GM12872 (cell line): ENCODE results near the gene SCYGR5.
"Not testable (repeated sequence)": the region's sequence is repeated elsewhere in the genome, so short reads cannot be mapped to it uniquely, and the experiment has no call there.

Experiments used
- CTCF ChIP-seq: IDR thresholded peaks from 3 replicates; pipeline ENCODE4 v1.5.1; 2011; ENCODE audit warnings: low read depth, mild to moderate bottlenecking, low read length, moderate library complexity; ENCODE audit not compliant: insufficient read depth

Gene SCYGR5

GRCh38 chr2:227666631-227667170 is at the start of gene SCYGR5:
SCYGR5 (plus strand) TSS chr2:227666804; CDS start chr2:227666804, 0 bp downstream.
- TF ChIP-seq CTCF: not testable (repeated sequence)

GRCh38 chr2:227617316-227618230 is 49.0 kb upstream of the SCYGR5 start, which contains the start of gene SCYGR4:
SCYGR4 (plus strand) TSS chr2:227617498; CDS start chr2:227617498, 0 bp downstream.
- TF ChIP-seq CTCF: no peak

GRCh38 chr2:227623226-227623625 is 43.4 kb upstream of the SCYGR5 start:
- no peak for TF ChIP-seq CTCF

- TF ChIP-seq CTCF: no peak
Measured at GRCh38 chr2:227625420-227625819, 41.2 kb upstream of the SCYGR5 start.

- no peak for TF ChIP-seq CTCF
Measured at GRCh38 chr2:227626580-227627151, 39.9 kb upstream of the SCYGR5 start.

GRCh38 chr2:227627769-227628168 is 38.8 kb upstream of the SCYGR5 start:
- no peak for TF ChIP-seq CTCF

GRCh38 chr2:227629435-227629834 is 37.2 kb upstream of the SCYGR5 start:
- TF ChIP-seq CTCF: no peak
